MCF 10A (cell line): ENCODE measurements around the gene FBXW4. TPM values are rescaled to one million over a fixed set of nuclear protein-coding genes. Genes with fewer than 3 reads are reported as not detected.

Source experiments
- BruUV-seq: library from RNA; stranded (reverse); fragments of 400-500 nt; replicated peaks from 2 replicates; lab custom pipeline; 2021; lab: Mats Ljungman, UMichigan
- CTCF ChIA-PET: fragments of 300-600 bp; sonication (Branson Sonifier 250); formaldehyde crosslinking; extraction: SDS; loops from one replicate; lab custom pipeline; 2021; ENCODE audit warnings: antibody characterized with exemption, inconsistent platforms; lab: Yijun Ruan, JAX
- POLR2A ChIA-PET: fragments of 300-600, 350-650 bp; sonication (Branson Sonifier 250); formaldehyde crosslinking; extraction: SDS; loops from one replicate; lab custom pipeline; 2020; ENCODE audit warnings: antibody characterized with exemption, inconsistent platforms; lab: Yijun Ruan, JAX
- DNase-seq: peaks from one replicate; pipeline ENCODE4 v3.0.0-alpha.2; 2018; ENCODE audit not compliant: unreplicated experiment
- H3K27ac Mint-ChIP-seq: one replicate; pipeline ENCODE4 v1.8.0; 2022; ENCODE audit warnings: mild to moderate bottlenecking, low read depth, mixed read lengths; ENCODE audit not compliant: unreplicated experiment
- H3K27me3 Mint-ChIP-seq: one replicate; pipeline ENCODE4 v1.8.0; 2022; ENCODE audit warnings: mixed read lengths; ENCODE audit not compliant: insufficient read depth, unreplicated experiment
- H3K36me3 Mint-ChIP-seq: one replicate; pipeline ENCODE4 v1.8.0; 2022; ENCODE audit warnings: mild to moderate bottlenecking, moderate library complexity, mixed read lengths; ENCODE audit not compliant: insufficient read depth, unreplicated experiment
- H3K4me1 Mint-ChIP-seq: one replicate; pipeline ENCODE4 v1.8.0; 2022; ENCODE audit warnings: mixed read lengths; ENCODE audit not compliant: insufficient read depth, unreplicated experiment
- H3K4me3 Mint-ChIP-seq: one replicate; pipeline ENCODE4 v1.8.0; 2022; ENCODE audit warnings: mild to moderate bottlenecking, moderate library complexity, mixed read lengths; ENCODE audit not compliant: unreplicated experiment
- H3K9me3 Mint-ChIP-seq: one replicate; pipeline ENCODE4 v1.8.0; 2022; ENCODE audit warnings: mixed read lengths; ENCODE audit not compliant: unreplicated experiment
- intact Hi-C: fragments of 100-400 bp; cut with micrococcal nuclease; formaldehyde crosslinking; loops from 2 replicates; pipeline ENCODE4 v1.14.1; 2022
- total RNA-seq: library from RNA; stranded (reverse); gene quantifications from 2 replicates; pipeline ENCODE4 v1.2.3, GENCODE V29; 2022
- TF ChIP-seq, protein P1 (sequence below): fragments of 200-600 bp; IDR thresholded peaks from one replicate; pipeline ENCODE4 v1.8.0; 2022; ENCODE audit warnings: antibody characterized with exemption, mild to moderate bottlenecking; ENCODE audit not compliant: unreplicated experiment

The FBXW4 gene
- total RNA-seq, 1 experiment from 2014 or later: 52.1 TPM

DNA sequence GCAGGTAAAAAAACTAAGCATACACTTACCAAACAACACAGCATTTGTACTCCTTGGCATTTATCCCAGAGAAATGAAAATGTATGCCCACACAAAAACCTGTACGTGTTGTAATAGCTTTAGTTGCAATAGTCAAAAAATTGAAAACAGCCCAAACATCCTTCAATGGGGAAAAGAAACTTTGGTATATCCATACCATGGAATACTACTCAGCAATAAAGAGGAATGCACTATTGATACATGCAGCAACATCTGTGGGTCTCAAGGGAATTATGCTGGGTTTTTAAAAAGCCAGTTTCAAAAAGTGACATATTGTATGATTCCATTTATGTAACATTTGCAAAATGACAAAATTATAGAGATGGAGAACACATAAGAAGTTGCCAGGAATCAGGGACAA is 71.4 kb downstream of the FBXW4 start:
- intact Hi-C loops: no loop called here
- no peak for DNase-seq
- CTCF ChIA-PET: interaction anchor here (0.6 to 0.8 kb wide), 4 partner anchors 30 to 409 kb away, joined by 3 to 6 read pairs (median 4); no protein-coding TSS in a partner anchor

DNA sequence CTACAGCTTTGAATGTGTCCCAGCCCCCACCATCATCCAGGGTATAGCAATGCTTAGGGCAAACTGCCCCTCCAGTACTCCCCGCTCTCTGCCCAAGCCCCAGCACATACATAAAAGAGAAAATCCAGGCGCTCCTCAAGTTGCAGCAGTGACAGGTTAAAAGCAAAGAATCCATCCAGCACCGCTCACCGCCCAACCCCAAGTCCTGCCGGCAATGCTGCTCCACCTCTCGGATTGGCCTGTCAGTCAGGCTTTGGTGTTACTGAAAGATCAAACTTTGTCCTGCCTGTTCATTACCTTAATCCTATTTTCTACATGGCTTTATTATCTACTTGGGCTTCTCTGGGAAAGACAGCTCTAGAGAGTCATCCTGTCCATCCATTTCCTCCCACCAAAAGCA is 75.0 kb downstream of the FBXW4 start:
- intact Hi-C loops: no loop called here
- H3K9me3 Mint-ChIP-seq: no peaks in the 10 kb centered on the region
- H3K27ac Mint-ChIP-seq: no peak overlapping the region
- TF ChIP-seq, protein P1, sequence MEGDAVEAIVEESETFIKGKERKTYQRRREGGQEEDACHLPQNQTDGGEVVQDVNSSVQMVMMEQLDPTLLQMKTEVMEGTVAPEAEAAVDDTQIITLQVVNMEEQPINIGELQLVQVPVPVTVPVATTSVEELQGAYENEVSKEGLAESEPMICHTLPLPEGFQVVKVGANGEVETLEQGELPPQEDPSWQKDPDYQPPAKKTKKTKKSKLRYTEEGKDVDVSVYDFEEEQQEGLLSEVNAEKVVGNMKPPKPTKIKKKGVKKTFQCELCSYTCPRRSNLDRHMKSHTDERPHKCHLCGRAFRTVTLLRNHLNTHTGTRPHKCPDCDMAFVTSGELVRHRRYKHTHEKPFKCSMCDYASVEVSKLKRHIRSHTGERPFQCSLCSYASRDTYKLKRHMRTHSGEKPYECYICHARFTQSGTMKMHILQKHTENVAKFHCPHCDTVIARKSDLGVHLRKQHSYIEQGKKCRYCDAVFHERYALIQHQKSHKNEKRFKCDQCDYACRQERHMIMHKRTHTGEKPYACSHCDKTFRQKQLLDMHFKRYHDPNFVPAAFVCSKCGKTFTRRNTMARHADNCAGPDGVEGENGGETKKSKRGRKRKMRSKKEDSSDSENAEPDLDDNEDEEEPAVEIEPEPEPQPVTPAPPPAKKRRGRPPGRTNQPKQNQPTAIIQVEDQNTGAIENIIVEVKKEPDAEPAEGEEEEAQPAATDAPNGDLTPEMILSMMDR: no peak
- no peaks in the 10 kb centered on the region for H3K27me3 Mint-ChIP-seq
- peaks cover 64% of the 10 kb centered on the region for H3K36me3 Mint-ChIP-seq
- DNase-seq: no peak
- no peak overlapping the region for H3K4me3 Mint-ChIP-seq
- H3K4me1 Mint-ChIP-seq: no peaks in the 10 kb centered on the region
- POLR2A ChIA-PET: no interaction called here
- no TSS peak for BruUV-seq
- CTCF ChIA-PET: no interaction called here

More for the DNA sequence above, 71.4 kb downstream of the FBXW4 start:
- TF ChIP-seq, protein P1: no peak
- H3K27me3 Mint-ChIP-seq: no peaks in the 10 kb centered on the region
- H3K36me3 Mint-ChIP-seq: peaks cover 66% of the 10 kb centered on the region
- H3K4me3 Mint-ChIP-seq: no peak overlapping the region
- no TSS peak for BruUV-seq
- H3K27ac Mint-ChIP-seq: no peak overlapping the region
- H3K9me3 Mint-ChIP-seq: no peaks in the 10 kb centered on the region
- POLR2A ChIA-PET: interaction anchor here (0.6 to 1.5 kb wide), 5 partner anchors 10 to 78 kb away, joined by 3 to 4 read pairs (median 3); no protein-coding TSS in a partner anchor
- H3K4me1 Mint-ChIP-seq: no peaks in the 10 kb centered on the region

DNA sequence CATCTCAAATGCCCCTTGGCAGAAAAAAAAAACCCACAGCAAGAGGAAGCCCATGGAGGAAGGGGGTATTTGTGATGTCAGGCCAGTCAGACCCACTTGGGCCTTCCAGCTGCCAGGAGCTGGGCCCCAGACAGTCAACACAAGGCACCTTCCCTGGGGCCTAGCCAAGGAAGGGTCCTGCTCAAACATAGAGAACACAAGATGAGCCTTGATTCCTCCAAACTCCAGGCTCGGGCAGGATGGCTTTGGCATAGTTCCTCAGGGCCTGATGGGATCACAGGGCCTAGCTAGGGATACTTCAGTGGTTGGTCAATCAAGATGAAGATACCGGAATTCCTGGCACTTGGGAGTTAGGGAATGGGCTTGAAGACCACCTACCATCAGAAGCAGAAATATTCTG is 76.1 kb downstream of the FBXW4 start:
- no peak for DNase-seq
- Mint-ChIP-seq H3K36me3 (peaks cover 54% of the 10 kb centered on the region), H3K4me1 (no peaks in the 10 kb centered on the region), H3K4me3 (no peak overlapping the region), H3K27me3 (no peaks in the 10 kb centered on the region), H3K27ac (no peak overlapping the region), H3K9me3 (no peaks in the 10 kb centered on the region)
- BruUV-seq: no TSS peak
- CTCF ChIA-PET: interaction anchor here (0.9 kb wide), 1 partner anchor 153 kb away, joined by 4 read pairs; no protein-coding TSS in a partner anchor
- intact Hi-C loops: no loop called here
- TF ChIP-seq, protein P1: no peak
- POLR2A ChIA-PET: no interaction called here

DNA sequence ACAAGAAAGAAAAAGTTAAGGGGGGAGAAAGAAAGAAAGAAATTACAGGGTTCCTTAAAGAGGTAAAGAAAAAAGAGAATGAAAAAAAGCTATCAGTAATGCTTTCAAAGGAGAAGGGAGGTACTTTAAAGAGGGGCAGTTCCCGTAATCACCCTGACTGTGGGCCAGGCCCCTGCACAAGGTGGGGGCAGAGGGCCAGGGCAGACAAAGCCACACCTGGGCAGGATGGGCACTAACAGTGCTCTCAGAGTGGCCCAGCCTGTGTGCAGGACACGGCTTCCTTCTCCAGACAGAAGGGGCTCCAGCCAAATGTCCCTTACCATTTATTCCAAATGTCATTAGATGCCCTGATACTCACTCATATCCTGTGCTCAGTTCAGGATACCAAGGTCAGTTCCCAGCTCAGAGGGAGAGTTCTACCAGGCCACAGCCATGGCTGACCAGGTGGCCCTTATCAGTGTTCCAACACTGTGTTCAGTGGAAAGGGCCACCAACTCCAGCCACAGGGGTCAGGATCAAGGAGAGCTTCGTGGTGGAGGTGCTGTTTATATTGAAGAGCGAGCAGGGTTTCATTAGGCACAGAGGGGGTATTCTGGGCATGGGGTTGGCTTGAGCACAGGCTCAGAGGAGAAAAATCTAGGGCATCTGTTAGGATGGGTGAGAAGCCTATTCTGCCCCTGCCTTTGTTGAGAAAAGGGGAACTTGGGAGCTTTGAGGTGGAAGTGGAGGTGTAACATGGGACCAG is 77.0 kb downstream of the FBXW4 start:
- intact Hi-C loops: no loop called here
- H3K4me1 Mint-ChIP-seq: no peaks in the 10 kb centered on the region
- H3K27me3 Mint-ChIP-seq: no peaks in the 10 kb centered on the region
- no peak overlapping the region for H3K4me3 Mint-ChIP-seq
- no peaks in the 10 kb centered on the region for H3K9me3 Mint-ChIP-seq
- no TSS peak for BruUV-seq
- DNase-seq: no peak
- no peak overlapping the region for H3K27ac Mint-ChIP-seq
- H3K36me3 Mint-ChIP-seq: peaks cover 46% of the 10 kb centered on the region
- TF ChIP-seq, protein P1: no peak
- CTCF ChIA-PET: interaction anchor here (0.9 to 1.0 kb wide), 2 partner anchors 151 to 152 kb away, joined by 4 to 7 read pairs; no protein-coding TSS in a partner anchor
- POLR2A ChIA-PET: no interaction called here
